AG10803 (cell line): Measurements from ENCODE around the gene GREB1L.
A peak's percentile ranks its signal among the peaks of the same experiment; 100 is the strongest.

Source experiments
- DNase-seq: peaks from one replicate; pipeline ENCODE4 v3.0.0; 2010; ENCODE audit warnings: low read depth
- H3K4me3 ChIP-seq: 2 replicates; pipeline ENCODE4 v1.5.1; 2011; ENCODE audit warnings: mild to moderate bottlenecking, low read length, control low read depth
- TF ChIP-seq, protein P1 (sequence below): conservative IDR thresholded peaks from 2 replicates; pipeline ENCODE4 v1.5.1; 2011; ENCODE audit warnings: mild to moderate bottlenecking, low read length, control low read depth, inconsistent platforms

Gene GREB1L

DNA sequence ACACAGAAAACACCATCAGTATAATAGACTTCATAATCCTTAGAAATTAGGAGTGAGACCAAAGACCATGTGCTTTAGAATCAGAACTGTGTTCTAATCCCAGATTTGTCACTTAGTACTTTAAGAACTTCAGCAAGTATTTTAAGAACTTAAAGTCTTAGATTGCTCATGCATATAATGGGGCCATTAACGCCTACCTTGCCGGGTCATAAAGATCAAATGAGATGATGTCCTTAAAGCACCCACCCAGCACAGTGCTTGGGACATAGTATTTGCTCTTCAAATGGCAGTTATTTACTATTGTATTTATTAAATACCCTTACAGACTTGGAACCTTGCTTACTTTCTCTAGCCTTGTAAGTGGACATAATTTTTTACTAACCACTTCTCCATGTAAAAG is 156.1 kb downstream of the GREB1L start:
- DNase-seq, result no peak
- H3K4me3 ChIP-seq, result no peak overlapping the region
- TF ChIP-seq, protein P1, sequence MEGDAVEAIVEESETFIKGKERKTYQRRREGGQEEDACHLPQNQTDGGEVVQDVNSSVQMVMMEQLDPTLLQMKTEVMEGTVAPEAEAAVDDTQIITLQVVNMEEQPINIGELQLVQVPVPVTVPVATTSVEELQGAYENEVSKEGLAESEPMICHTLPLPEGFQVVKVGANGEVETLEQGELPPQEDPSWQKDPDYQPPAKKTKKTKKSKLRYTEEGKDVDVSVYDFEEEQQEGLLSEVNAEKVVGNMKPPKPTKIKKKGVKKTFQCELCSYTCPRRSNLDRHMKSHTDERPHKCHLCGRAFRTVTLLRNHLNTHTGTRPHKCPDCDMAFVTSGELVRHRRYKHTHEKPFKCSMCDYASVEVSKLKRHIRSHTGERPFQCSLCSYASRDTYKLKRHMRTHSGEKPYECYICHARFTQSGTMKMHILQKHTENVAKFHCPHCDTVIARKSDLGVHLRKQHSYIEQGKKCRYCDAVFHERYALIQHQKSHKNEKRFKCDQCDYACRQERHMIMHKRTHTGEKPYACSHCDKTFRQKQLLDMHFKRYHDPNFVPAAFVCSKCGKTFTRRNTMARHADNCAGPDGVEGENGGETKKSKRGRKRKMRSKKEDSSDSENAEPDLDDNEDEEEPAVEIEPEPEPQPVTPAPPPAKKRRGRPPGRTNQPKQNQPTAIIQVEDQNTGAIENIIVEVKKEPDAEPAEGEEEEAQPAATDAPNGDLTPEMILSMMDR, result no peak

GRCh38 chr18:21402272-21402671 is 160.2 kb downstream of the GREB1L start:
- TF ChIP-seq, protein P1, result no peak
- DNase-seq, result no peak
- no peak overlapping the region for H3K4me3 ChIP-seq

DNA sequence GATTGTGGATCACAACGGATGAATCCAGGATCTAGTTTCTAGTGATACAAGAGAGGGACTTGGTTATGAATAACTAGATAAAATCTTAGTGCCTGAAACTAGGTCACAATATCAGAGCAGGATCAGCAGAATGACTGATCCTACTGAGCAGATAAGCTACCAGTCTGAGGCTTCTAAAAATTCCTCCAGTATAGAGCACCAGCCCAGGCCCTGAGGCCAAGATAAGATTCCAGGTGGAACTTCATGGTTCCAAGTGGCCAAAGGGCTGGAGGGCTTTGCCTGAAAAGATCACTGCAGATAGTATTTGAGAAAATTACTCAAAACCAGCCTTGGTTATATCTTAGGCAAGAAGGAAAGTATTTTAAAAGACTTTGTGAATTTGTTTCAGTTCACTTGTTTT is 162.4 kb downstream of the GREB1L start:
- no peak overlapping the region for H3K4me3 ChIP-seq
- TF ChIP-seq, protein P1, result no peak
- no peak for DNase-seq

DNA sequence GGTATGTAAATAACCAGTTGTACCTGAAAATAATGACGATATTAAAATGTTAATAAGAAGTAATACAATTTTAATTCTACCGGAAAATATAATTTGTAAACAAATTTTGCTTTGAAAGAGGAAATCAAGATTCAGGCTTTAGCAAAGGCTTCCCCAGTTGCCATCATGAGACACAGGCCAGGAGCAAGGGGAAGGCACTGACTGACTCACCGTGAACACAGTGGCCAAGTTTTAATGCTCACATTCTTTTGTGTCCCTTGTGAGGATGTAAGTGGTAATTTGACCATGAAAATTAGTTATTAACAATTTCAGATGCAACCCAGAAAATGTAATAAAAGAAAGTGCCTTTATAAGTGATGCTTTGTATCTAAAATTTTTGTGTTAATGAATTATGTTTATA is 164.1 kb downstream of the GREB1L start:
- peak; percentile 33 for DNase-seq
- TF ChIP-seq, protein P1, result no peak
- H3K4me3 ChIP-seq, result no peak overlapping the region

- TF ChIP-seq, protein P1, result no peak
- DNase-seq, result no peak
- H3K4me3 ChIP-seq, result no peak overlapping the region
Measured at GRCh38 chr18:21408681-21409080, 166.6 kb downstream of the GREB1L start.

DNA sequence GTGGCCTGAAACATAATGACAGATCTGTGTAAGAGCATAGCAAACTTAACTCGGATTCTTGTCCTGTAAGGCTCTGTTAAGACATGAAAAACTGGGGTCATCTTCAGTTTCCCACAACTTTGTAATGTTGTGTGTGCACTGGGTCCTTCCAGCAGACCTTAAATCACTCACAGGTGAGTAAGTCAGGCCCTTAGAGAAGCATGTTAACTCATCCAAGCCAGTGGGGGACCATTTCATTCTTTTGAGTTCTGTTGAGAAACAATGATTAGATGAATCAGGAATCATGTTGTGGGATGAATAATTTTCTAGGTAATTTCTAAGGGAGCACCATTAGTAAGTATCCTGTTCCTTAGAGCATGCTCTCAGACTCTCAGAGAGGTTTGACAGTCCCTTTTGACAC is 191.4 kb downstream of the GREB1L start:
- DNase-seq, result no peak
- H3K4me3 ChIP-seq, result no peak overlapping the region
- TF ChIP-seq, protein P1, result no peak

GRCh38 chr18:21439431-21439846 is 197.4 kb downstream of the GREB1L start:
- no peak overlapping the region for H3K4me3 ChIP-seq
- peak; percentile 99 for DNase-seq
- TF ChIP-seq, protein P1, result no peak
